Measurements from ENCODE around the gene TMEM170B. TPM values are rescaled to one million over a fixed set of nuclear protein-coding genes. Genes with fewer than 3 reads are reported as not detected.

TMEM170B gene
- polyA plus RNA-seq, 1 donor (not counting 4 experiments of a cell fraction or from before 2014, with no cell fraction given): 0.08 TPM

GRCh38 chr6:11626356-11626755, 88.8 kb downstream of the TMEM170B start:
- FAIRE-seq: no peak
- no peak overlapping the region for H3K4me2 ChIP-seq (ENCODE audit: control insufficient read depth, extremely low read depth, insufficient read depth, low read depth, low read length)

GRCh38 chr6:11628562-11628961, 91.0 kb downstream of the TMEM170B start:
- Histone ChIP-seq H3K79me2 (ENCODE audit: control insufficient read depth, insufficient read depth, low read length) (no peaks in the 10 kb centered on the region), H3K27ac (ENCODE audit: control insufficient read depth, insufficient read depth, low read length) (no peak overlapping the region), H3K4me2 (ENCODE audit: control insufficient read depth, extremely low read depth, insufficient read depth, low read depth, low read length) (no peak overlapping the region), H4K20me1 (ENCODE audit: control insufficient read depth, extremely low read depth, insufficient read depth, low read length) (no peaks in the 10 kb centered on the region), H3K4me1 (ENCODE audit: control insufficient read depth, extremely low read depth, insufficient read depth, low read length) (peaks cover 11% of the 10 kb centered on the region), H3K9ac (ENCODE audit: control insufficient read depth, extremely low read depth, insufficient read depth, low read length) (no peak overlapping the region), H2AFZ (ENCODE audit: control insufficient read depth, low read length) (no peak overlapping the region), H3K36me3 (ENCODE audit: control insufficient read depth in 2 of 2, extremely low read depth in 1 of 2, insufficient read depth in 2 of 2, low read length in 2 of 2) (no peaks in the 10 kb centered on the region), H3K27me3 (ENCODE audit: control insufficient read depth, extremely low read depth, insufficient read depth, low read length) (peaks cover 5% of the 10 kb centered on the region), H3K9me1 (ENCODE audit: control insufficient read depth, extremely low read depth, insufficient read depth, low read length) (no peaks in the 10 kb centered on the region), H3K4me3 (ENCODE audit: control insufficient read depth in 2 of 3, extremely low read depth in 1 of 3, insufficient read depth in 2 of 3, low read depth in 1 of 3, low read length in 3 of 3) (no peak overlapping the region), H3K9me3 (ENCODE audit: control insufficient read depth, low read depth, low read length) (no peaks in the 10 kb centered on the region)
- TF ChIP-seq EZH2 (IDR thresholded peaks at IDR 0.05; ENCODE audit: low read length) (no peak), CTCF (optimal IDR thresholded peaks at IDR 0.05 in 1 of 3, IDR thresholded peaks at IDR 0.05 in 1 of 3, conservative IDR thresholded peaks at IDR 0.05 in 1 of 3; ENCODE audit: extremely low read depth in 1 of 3, insufficient read depth in 2 of 3, low read length in 3 of 3) (no peak)
- DNase-seq (ENCODE audit: low read depth, low spot score): no peak
- dilution Hi-C loops (cut with MboI; ENCODE audit: extremely low pct_ligation_motif_present, low sequenced_read_pairs): no loop called here
- FAIRE-seq: no peak

More at GRCh38 chr6:11626356-11626755, 88.8 kb downstream of the TMEM170B start:
- Histone ChIP-seq H3K4me3 (ENCODE audit: control insufficient read depth in 2 of 3, extremely low read depth in 1 of 3, insufficient read depth in 2 of 3, low read depth in 1 of 3, low read length in 3 of 3) (no peak overlapping the region), H3K9ac (ENCODE audit: control insufficient read depth, extremely low read depth, insufficient read depth, low read length) (no peak overlapping the region), H3K79me2 (ENCODE audit: control insufficient read depth, insufficient read depth, low read length) (no peaks in the 10 kb centered on the region), H3K9me3 (ENCODE audit: control insufficient read depth, low read depth, low read length) (no peaks in the 10 kb centered on the region), H4K20me1 (ENCODE audit: control insufficient read depth, extremely low read depth, insufficient read depth, low read length) (no peaks in the 10 kb centered on the region), H2AFZ (ENCODE audit: control insufficient read depth, low read length) (no peak overlapping the region), H3K27ac (ENCODE audit: control insufficient read depth, insufficient read depth, low read length) (no peak overlapping the region), H3K9me1 (ENCODE audit: control insufficient read depth, extremely low read depth, insufficient read depth, low read length) (no peaks in the 10 kb centered on the region), H3K27me3 (ENCODE audit: control insufficient read depth, extremely low read depth, insufficient read depth, low read length) (peaks cover 5% of the 10 kb centered on the region), H3K4me1 (ENCODE audit: control insufficient read depth, extremely low read depth, insufficient read depth, low read length) (no peaks in the 10 kb centered on the region), H3K36me3 (ENCODE audit: control insufficient read depth in 2 of 2, extremely low read depth in 1 of 2, insufficient read depth in 2 of 2, low read length in 2 of 2) (no peaks in the 10 kb centered on the region)
- dilution Hi-C loops (cut with MboI; ENCODE audit: extremely low pct_ligation_motif_present, low sequenced_read_pairs): no loop called here
- TF ChIP-seq CTCF (optimal IDR thresholded peaks at IDR 0.05 in 1 of 3, IDR thresholded peaks at IDR 0.05 in 1 of 3, conservative IDR thresholded peaks at IDR 0.05 in 1 of 3; ENCODE audit: extremely low read depth in 1 of 3, insufficient read depth in 2 of 3, low read length in 3 of 3) (no peak), EZH2 (IDR thresholded peaks at IDR 0.05; ENCODE audit: low read length) (no peak)
- no peak for DNase-seq (ENCODE audit: low read depth, low spot score)
